ENCODE data around the gene MON2. TPM values are rescaled to one million over a fixed set of nuclear protein-coding genes. Genes with fewer than 3 reads are reported as not detected.

The MON2 gene
- total RNA-seq, 1 experiment from 2014 or later = 89.5 TPM

DNA sequence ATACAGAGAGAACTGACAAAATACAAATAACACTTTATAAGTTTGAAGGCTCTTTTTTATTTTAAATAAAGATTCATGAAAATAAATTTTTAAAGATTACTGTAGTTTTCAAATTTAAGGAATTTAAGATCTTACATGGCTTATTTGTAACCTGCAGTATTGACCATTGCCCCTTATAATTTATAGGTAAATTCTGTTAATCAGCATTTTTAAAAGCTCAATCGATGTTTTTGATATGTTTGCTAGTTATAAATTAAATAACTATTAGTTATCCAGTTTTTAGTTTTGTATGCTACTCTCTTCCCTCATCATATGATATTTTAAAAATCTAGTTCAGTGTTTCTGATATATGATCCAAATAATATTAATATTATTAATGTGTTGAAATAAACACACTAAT is 109.9 kb downstream of the MON2 start:
- Histone ChIP-seq H3K27me3 (ENCODE audit: low read length) (no peaks in the 10 kb centered on the region), H3K36me3 (ENCODE audit: insufficient read depth, low read length) (peaks cover 44% of the 10 kb centered on the region), H3K9me2 (replicated peaks; ENCODE audit: insufficient read depth, low read length) (no peaks in the 10 kb centered on the region), H3K9me3 (ENCODE audit: low read length) (no peaks in the 10 kb centered on the region), H4K20me1 (ENCODE audit: insufficient read depth, low read depth, low read length) (no peaks in the 10 kb centered on the region), H2AFZ (ENCODE audit: low read length) (no peak overlapping the region), H3K27ac (ENCODE audit: low read length) (no peak overlapping the region), H3K4me3 (ENCODE audit: low read length) (no peak overlapping the region), H3K9ac (ENCODE audit: low read length) (no peak overlapping the region), H3K79me2 (ENCODE audit: low read length) (no peaks in the 10 kb centered on the region), H3K4me1 (ENCODE audit: low read length) (peaks cover 17% of the 10 kb centered on the region), H3K4me2 (ENCODE audit: low read depth, low read length, poor library complexity, severe bottlenecking) (peak overlapping the region; percentile 39)
- no peak for DNase-seq

GRCh38 chr12:62578726-62579125 is 112.1 kb downstream of the MON2 start:
- Histone ChIP-seq H3K27me3 (ENCODE audit: low read length) (no peaks in the 10 kb centered on the region), H3K27ac (ENCODE audit: low read length) (no peak overlapping the region), H4K20me1 (ENCODE audit: insufficient read depth, low read depth, low read length) (no peaks in the 10 kb centered on the region), H3K9me2 (replicated peaks; ENCODE audit: insufficient read depth, low read length) (no peaks in the 10 kb centered on the region), H2AFZ (ENCODE audit: low read length) (no peak overlapping the region), H3K4me3 (ENCODE audit: low read length) (no peak overlapping the region), H3K9ac (ENCODE audit: low read length) (no peak overlapping the region), H3K4me2 (ENCODE audit: low read depth, low read length, poor library complexity, severe bottlenecking) (no peak overlapping the region), H3K79me2 (ENCODE audit: low read length) (no peaks in the 10 kb centered on the region), H3K9me3 (ENCODE audit: low read length) (no peaks in the 10 kb centered on the region), H3K36me3 (ENCODE audit: insufficient read depth, low read length) (peaks cover 35% of the 10 kb centered on the region), H3K4me1 (ENCODE audit: low read length) (peaks cover 17% of the 10 kb centered on the region)
- DNase-seq = no peak

DNA sequence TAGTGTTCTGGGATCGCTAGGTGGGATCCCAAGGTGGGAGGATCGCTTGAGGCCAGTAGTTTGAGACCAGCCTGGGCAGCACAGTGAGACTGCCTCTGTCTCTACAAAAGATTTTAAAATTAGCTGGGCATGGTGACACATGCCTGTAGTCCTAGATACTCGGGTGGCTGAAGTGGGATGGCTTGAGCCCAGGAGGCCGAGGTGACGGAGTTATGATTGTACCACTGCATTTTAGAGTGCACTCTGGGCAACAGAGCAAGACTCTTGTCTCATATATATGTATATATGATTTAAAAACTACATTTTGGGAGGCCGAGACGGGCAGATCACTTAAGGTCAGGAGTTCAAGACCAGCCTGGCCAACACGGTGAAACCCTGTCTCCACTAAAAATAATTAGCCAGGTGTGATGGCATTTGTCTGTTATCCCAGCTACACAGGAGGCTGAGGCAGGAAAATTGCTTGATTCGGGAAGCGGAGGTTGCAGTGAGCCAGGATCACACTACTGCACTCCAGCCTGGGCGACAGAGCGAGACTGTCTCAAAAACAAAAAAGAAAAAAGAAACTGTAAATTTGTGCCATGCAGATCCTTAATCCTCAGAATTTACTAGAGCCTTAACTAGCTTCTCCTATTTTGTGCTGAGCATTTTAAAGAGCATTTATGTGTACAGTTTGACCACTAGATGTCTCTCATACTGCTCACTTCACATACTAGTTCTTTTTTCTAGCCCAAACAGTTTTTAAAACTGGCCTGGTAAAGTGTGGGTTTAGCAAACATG is 114.8 kb downstream of the MON2 start:
- H3K9me2 ChIP-seq (replicated peaks; ENCODE audit: insufficient read depth, low read length) = no peaks in the 10 kb centered on the region
- H3K9ac ChIP-seq (ENCODE audit: low read length) = no peak overlapping the region
- no peaks in the 10 kb centered on the region for H4K20me1 ChIP-seq (ENCODE audit: insufficient read depth, low read depth, low read length)
- no peaks in the 10 kb centered on the region for H3K9me3 ChIP-seq (ENCODE audit: low read length)
- no peak overlapping the region for H3K4me3 ChIP-seq (ENCODE audit: low read length)
- H2AFZ ChIP-seq (ENCODE audit: low read length) = no peak overlapping the region
- peaks cover 16% of the 10 kb centered on the region for H3K4me1 ChIP-seq (ENCODE audit: low read length)
- H3K27ac ChIP-seq (ENCODE audit: low read length) = no peak overlapping the region
- no peaks in the 10 kb centered on the region for H3K79me2 ChIP-seq (ENCODE audit: low read length)
- DNase-seq = peak; percentile 72
- H3K4me2 ChIP-seq (ENCODE audit: low read depth, low read length, poor library complexity, severe bottlenecking) = no peak overlapping the region
- H3K27me3 ChIP-seq (ENCODE audit: low read length) = no peaks in the 10 kb centered on the region
- peaks cover 10% of the 10 kb centered on the region; the same call in 1 of the 2 replicates for H3K36me3 ChIP-seq (ENCODE audit: insufficient read depth, low read length)

DNA sequence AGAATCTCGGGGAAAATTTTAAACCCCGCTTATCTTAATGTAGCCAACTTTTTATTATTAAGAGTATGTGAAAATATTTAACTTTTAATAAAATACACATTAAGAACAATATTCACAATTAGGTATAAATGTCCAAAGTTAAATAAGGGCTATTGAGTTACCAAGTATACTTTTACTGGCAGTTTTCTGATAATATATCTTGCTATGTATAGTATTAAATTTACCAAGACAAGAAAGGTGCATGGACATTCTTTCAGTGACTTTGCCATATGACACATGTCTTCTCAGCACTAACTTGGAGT is 115.4 kb downstream of the MON2 start:
- H3K9me3 ChIP-seq (ENCODE audit: low read length) = no peaks in the 10 kb centered on the region
- H3K79me2 ChIP-seq (ENCODE audit: low read length) = no peaks in the 10 kb centered on the region
- DNase-seq = no peak
- peaks cover 11% of the 10 kb centered on the region for H3K4me1 ChIP-seq (ENCODE audit: low read length)
- H3K9me2 ChIP-seq (replicated peaks; ENCODE audit: insufficient read depth, low read length) = no peaks in the 10 kb centered on the region
- H3K27ac ChIP-seq (ENCODE audit: low read length) = no peak overlapping the region
- no peaks in the 10 kb centered on the region for H3K27me3 ChIP-seq (ENCODE audit: low read length)
- H3K4me2 ChIP-seq (ENCODE audit: low read depth, low read length, poor library complexity, severe bottlenecking) = no peak overlapping the region
- no peak overlapping the region for H3K9ac ChIP-seq (ENCODE audit: low read length)
- peaks cover 10% of the 10 kb centered on the region; the same call in 1 of the 2 replicates for H3K36me3 ChIP-seq (ENCODE audit: insufficient read depth, low read length)
- no peak overlapping the region for H3K4me3 ChIP-seq (ENCODE audit: low read length)
- H4K20me1 ChIP-seq (ENCODE audit: insufficient read depth, low read depth, low read length) = no peaks in the 10 kb centered on the region
- H2AFZ ChIP-seq (ENCODE audit: low read length) = no peak overlapping the region

DNA sequence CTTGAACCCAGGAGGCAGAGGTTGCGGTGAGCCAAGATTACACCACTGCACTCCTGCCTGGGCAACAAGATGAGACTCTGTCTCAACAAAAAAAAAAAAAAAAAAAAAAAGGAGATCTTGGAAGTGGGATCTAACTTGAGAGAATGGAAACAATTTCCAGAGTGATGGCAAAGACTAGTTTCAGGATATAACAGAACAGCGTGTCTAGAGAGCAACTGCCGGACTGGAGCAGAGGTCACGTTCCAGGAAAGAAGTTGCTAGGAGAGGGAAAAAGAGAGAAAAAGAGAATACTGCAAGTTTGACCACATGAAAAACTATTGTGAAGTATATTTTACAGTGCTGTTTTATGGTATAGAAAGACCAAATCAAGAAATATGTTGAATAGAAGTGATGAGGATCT is 118.0 kb downstream of the MON2 start:
- H3K27ac ChIP-seq (ENCODE audit: low read length) = no peak overlapping the region
- H3K4me3 ChIP-seq (ENCODE audit: low read length) = no peak overlapping the region
- H4K20me1 ChIP-seq (ENCODE audit: insufficient read depth, low read depth, low read length) = no peaks in the 10 kb centered on the region
- no peak overlapping the region for H3K9ac ChIP-seq (ENCODE audit: low read length)
- no peak overlapping the region for H3K4me2 ChIP-seq (ENCODE audit: low read depth, low read length, poor library complexity, severe bottlenecking)
- no peaks in the 10 kb centered on the region for H3K79me2 ChIP-seq (ENCODE audit: low read length)
- H3K9me2 ChIP-seq (replicated peaks; ENCODE audit: insufficient read depth, low read length) = no peaks in the 10 kb centered on the region
- H3K27me3 ChIP-seq (ENCODE audit: low read length) = no peaks in the 10 kb centered on the region
- DNase-seq = no peak
- peaks cover 12% of the 10 kb centered on the region; the same call in 1 of the 2 replicates for H3K36me3 ChIP-seq (ENCODE audit: insufficient read depth, low read length)
- H2AFZ ChIP-seq (ENCODE audit: low read length) = no peak overlapping the region
- H3K4me1 ChIP-seq (ENCODE audit: low read length) = no peaks in the 10 kb centered on the region
- no peaks in the 10 kb centered on the region for H3K9me3 ChIP-seq (ENCODE audit: low read length)

GRCh38 chr12:62586850-62587249 is 120.2 kb downstream of the MON2 start:
- Histone ChIP-seq H3K4me2 (ENCODE audit: low read depth, low read length, poor library complexity, severe bottlenecking) (no peak overlapping the region), H3K36me3 (ENCODE audit: insufficient read depth, low read length) (peaks cover 12% of the 10 kb centered on the region; the same call in 1 of the 2 replicates), H3K27ac (ENCODE audit: low read length) (no peak overlapping the region), H3K79me2 (ENCODE audit: low read length) (no peaks in the 10 kb centered on the region), H3K9me2 (replicated peaks; ENCODE audit: insufficient read depth, low read length) (no peaks in the 10 kb centered on the region), H3K27me3 (ENCODE audit: low read length) (no peaks in the 10 kb centered on the region), H2AFZ (ENCODE audit: low read length) (no peak overlapping the region), H3K9ac (ENCODE audit: low read length) (no peak overlapping the region), H3K4me3 (ENCODE audit: low read length) (no peak overlapping the region), H3K9me3 (ENCODE audit: low read length) (no peaks in the 10 kb centered on the region), H4K20me1 (ENCODE audit: insufficient read depth, low read depth, low read length) (no peaks in the 10 kb centered on the region), H3K4me1 (ENCODE audit: low read length) (no peaks in the 10 kb centered on the region)
- DNase-seq = no peak

DNA sequence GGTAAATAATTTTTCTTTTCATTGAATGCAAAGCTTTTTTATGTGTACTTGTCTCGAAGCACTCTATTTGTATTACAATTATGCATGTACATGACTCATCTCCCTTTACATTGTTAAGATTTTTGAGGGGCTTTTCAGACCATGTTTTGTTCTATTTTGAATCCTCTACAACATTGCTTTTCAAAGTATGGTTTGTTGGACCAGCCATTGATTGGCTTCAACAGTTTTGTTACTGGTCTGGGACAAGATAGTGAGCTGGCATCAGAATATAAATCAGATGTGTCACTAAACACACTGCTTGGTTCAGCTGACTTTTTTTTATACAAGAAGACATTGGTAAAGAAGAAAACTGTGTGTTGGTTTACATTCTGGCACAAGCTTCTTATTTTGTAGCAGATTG is 122.3 kb downstream of the MON2 start:
- H3K4me1 ChIP-seq (ENCODE audit: low read length) = no peaks in the 10 kb centered on the region
- no peak overlapping the region for H3K27ac ChIP-seq (ENCODE audit: low read length)
- H2AFZ ChIP-seq (ENCODE audit: low read length) = no peak overlapping the region
- no peaks in the 10 kb centered on the region for H3K9me2 ChIP-seq (replicated peaks; ENCODE audit: insufficient read depth, low read length)
- H3K79me2 ChIP-seq (ENCODE audit: low read length) = no peaks in the 10 kb centered on the region
- no peaks in the 10 kb centered on the region for H4K20me1 ChIP-seq (ENCODE audit: insufficient read depth, low read depth, low read length)
- no peaks in the 10 kb centered on the region for H3K9me3 ChIP-seq (ENCODE audit: low read length)
- peaks cover 9% of the 10 kb centered on the region; the same call in 1 of the 2 replicates for H3K36me3 ChIP-seq (ENCODE audit: insufficient read depth, low read length)
- DNase-seq = no peak
- no peak overlapping the region for H3K4me3 ChIP-seq (ENCODE audit: low read length)
- no peak overlapping the region for H3K4me2 ChIP-seq (ENCODE audit: low read depth, low read length, poor library complexity, severe bottlenecking)
- no peaks in the 10 kb centered on the region for H3K27me3 ChIP-seq (ENCODE audit: low read length)
- H3K9ac ChIP-seq (ENCODE audit: low read length) = no peak overlapping the region

DNA sequence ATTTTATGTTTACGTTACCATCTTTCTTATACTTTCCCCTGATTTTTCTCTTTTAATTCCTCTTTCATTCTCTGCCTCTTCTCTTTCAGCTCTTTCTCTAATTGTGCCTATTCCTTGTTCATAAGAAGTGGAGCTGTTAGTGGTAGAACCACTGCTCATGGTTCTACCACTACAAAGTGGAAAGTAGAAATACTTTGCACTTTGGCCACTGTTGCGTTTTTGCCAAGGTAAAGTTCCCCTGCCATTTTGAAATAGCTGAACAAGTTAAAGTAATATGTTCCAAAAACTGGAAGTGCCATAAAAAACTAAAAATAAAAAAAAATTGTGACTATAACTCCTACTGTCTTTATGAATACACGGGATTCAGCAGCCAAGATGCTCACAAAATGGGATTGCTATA is 130.6 kb downstream of the MON2 start:
- Histone ChIP-seq H3K9ac (ENCODE audit: low read length) (no peak overlapping the region), H3K36me3 (ENCODE audit: insufficient read depth, low read length) (no peaks in the 10 kb centered on the region), H4K20me1 (ENCODE audit: insufficient read depth, low read depth, low read length) (no peaks in the 10 kb centered on the region), H3K4me1 (ENCODE audit: low read length) (peaks cover 20% of the 10 kb centered on the region), H2AFZ (ENCODE audit: low read length) (no peak overlapping the region), H3K4me3 (ENCODE audit: low read length) (no peak overlapping the region), H3K4me2 (ENCODE audit: low read depth, low read length, poor library complexity, severe bottlenecking) (no peak overlapping the region), H3K79me2 (ENCODE audit: low read length) (no peaks in the 10 kb centered on the region), H3K27me3 (ENCODE audit: low read length) (no peaks in the 10 kb centered on the region), H3K27ac (ENCODE audit: low read length) (no peak overlapping the region), H3K9me3 (ENCODE audit: low read length) (no peaks in the 10 kb centered on the region), H3K9me2 (replicated peaks; ENCODE audit: insufficient read depth, low read length) (no peaks in the 10 kb centered on the region)
- DNase-seq = no peak

All from Karpas-422 (cell line).